Stimulated activated naive CD8-positive, alpha-beta T cell treated with anti-CD3 and anti-CD28 coated beads, Interleukin-15, Interleukin-2, amounts not matched to agents 100 U/mL and 50 U/mL, for 24 hours (primary cell): Measurements from ENCODE around the gene TASP1.

Experiments
- ATAC-seq: fragments of 150-1000 bp; cut with Tn5 transposase; one replicate; pipeline ENCODE4 v1.10.0; 2021
- DNase-seq: peaks from one replicate; pipeline ENCODE4 v3.0.0; 2021

Gene TASP1

GRCh38 chr20:13342469-13343242 lies 296.1 kb downstream of the TASP1 start:
- ATAC-seq (no peak), DNase-seq (no peak)

- ATAC-seq (peak; percentile 24), DNase-seq (no peak)
Observed at GRCh38 chr20:13341737-13342393, 296.9 kb downstream of the TASP1 start.

GRCh38 chr20:13340088-13340487 lies 298.6 kb downstream of the TASP1 start:
- no peak for DNase-seq
- no peak for ATAC-seq
